MM.1S (cell line): ENCODE measurements around the gene UNC13B.

Experiments
- DNase-seq: peaks from one replicate; pipeline ENCODE4 v3.0.0-alpha.2; 2015
- H2AFZ ChIP-seq: fragments of 300-600 bp; sonication (generic); 2 replicates; pipeline ENCODE4 v1.6.0; 2016; ENCODE audit warnings: antibody characterized with exemption, low read length
- H3F3A ChIP-seq: fragments of 300-600 bp; sonication (generic); 2 replicates; pipeline ENCODE4 v1.6.1; 2016; ENCODE audit warnings: mild to moderate bottlenecking, antibody characterized with exemption, low read length, moderate library complexity, mixed read lengths; ENCODE audit not compliant: insufficient read depth
- H3K27ac ChIP-seq: fragments of 300-600 bp; sonication (generic); 2 replicates; pipeline ENCODE4 v1.5.1; 2016; ENCODE audit warnings: mild to moderate bottlenecking, low read length
- H3K27me3 ChIP-seq: fragments of 300-600 bp; sonication (generic); replicated peaks from 2 replicates; pipeline ENCODE4 v1.6.0; 2016; ENCODE audit warnings: low read length; ENCODE audit not compliant: insufficient read depth
- H3K36me3 ChIP-seq: fragments of 300-600 bp; sonication (generic); replicated peaks from 2 replicates; pipeline ENCODE4 v1.6.1; 2016; ENCODE audit warnings: mild to moderate bottlenecking, low read length, mixed read lengths; ENCODE audit not compliant: insufficient read depth
- H3K4me1 ChIP-seq: fragments of 300-600 bp; sonication (generic); 2 replicates; pipeline ENCODE4 v1.6.1; 2016; ENCODE audit warnings: low read length, mixed read lengths
- H3K4me2 ChIP-seq: fragments of 300-600 bp; sonication (generic); 2 replicates; pipeline ENCODE4 v1.6.0; 2016; ENCODE audit warnings: low read depth, low read length
- H3K4me3 ChIP-seq: fragments of 300-600 bp; sonication (generic); 2 replicates; pipeline ENCODE4 v1.5.1; 2016; ENCODE audit warnings: low read length, mixed read lengths
- H3K79me2 ChIP-seq: fragments of 300-600 bp; sonication (generic); 2 replicates; pipeline ENCODE4 v1.6.1; 2016; ENCODE audit warnings: mixed run types, low read length, mixed read lengths
- H3K9ac ChIP-seq: fragments of 300-600 bp; sonication (generic); 2 replicates; pipeline ENCODE4 v1.6.1; 2016; ENCODE audit warnings: low read length, mixed read lengths
- H3K9me2 ChIP-seq: fragments of 300-600 bp; sonication (generic); replicated peaks from 2 replicates; pipeline ENCODE4 v1.6.1; 2016; ENCODE audit warnings: mild to moderate bottlenecking, low read length, mixed read lengths; ENCODE audit not compliant: insufficient read depth
- H3K9me3 ChIP-seq: fragments of 300-600 bp; sonication (generic); replicated peaks from 2 replicates; pipeline ENCODE4 v1.6.1; 2016; ENCODE audit warnings: mild to moderate bottlenecking, low read length, mixed read lengths; ENCODE audit not compliant: insufficient read depth
- H4K20me1 ChIP-seq: fragments of 300-600 bp; sonication (generic); 2 replicates; pipeline ENCODE4 v1.6.1; 2016; ENCODE audit warnings: mild to moderate bottlenecking, low read length, moderate library complexity, mixed read lengths; ENCODE audit not compliant: insufficient read depth
- EZH2 ChIP-seq: fragments of 300-600 bp; sonication (generic); optimal IDR thresholded peaks from 2 replicates; pipeline ENCODE3; 2017; ENCODE audit warnings: low read depth, mild to moderate bottlenecking, antibody characterized with exemption, low read length, mixed read lengths
- EZH2phosphoT487 ChIP-seq: fragments of 300-600 bp; sonication (generic); IDR thresholded peaks from 2 replicates; pipeline ENCODE4 v1.6.1; 2018; ENCODE audit warnings: antibody characterized with exemption, low read length
- TF ChIP-seq, protein P1 (sequence below): fragments of 300-600 bp; sonication (generic); IDR thresholded peaks from 2 replicates; pipeline ENCODE4 v1.5.1; 2016; ENCODE audit warnings: antibody characterized with exemption, low read length, mixed read lengths

Gene UNC13B

DNA sequence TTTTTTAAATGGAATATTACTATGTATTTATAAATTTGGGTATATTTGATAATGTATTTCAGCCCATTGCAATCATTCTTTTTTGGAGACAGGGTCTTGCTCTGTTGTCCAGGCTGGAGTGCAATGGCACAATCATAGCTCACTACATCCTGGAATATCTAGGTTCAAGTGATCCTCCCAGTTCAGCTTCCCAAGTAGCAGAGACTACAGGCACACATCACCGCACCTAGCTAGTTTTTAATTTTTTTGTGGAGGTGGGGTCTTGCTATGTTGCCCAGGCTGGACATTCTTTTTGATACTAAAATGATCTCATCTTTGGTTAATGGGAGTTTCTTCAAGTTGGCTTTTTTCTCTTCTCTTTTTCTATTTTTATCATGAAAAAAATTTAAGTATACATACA is 91.3 kb downstream of the UNC13B start:
- no peaks in the 10 kb centered on the region for H3K9me2 ChIP-seq
- H3F3A ChIP-seq, result peaks cover 4% of the 10 kb centered on the region; the same call in 1 of the 2 replicates
- H3K4me2 ChIP-seq, result no peak overlapping the region
- H3K4me1 ChIP-seq, result peaks cover 6% of the 10 kb centered on the region; the same call in 1 of the 2 replicates
- H3K36me3 ChIP-seq, result no peaks in the 10 kb centered on the region
- TF ChIP-seq EZH2phosphoT487 (no peak), EZH2 (no peak)
- TF ChIP-seq, protein P1, sequence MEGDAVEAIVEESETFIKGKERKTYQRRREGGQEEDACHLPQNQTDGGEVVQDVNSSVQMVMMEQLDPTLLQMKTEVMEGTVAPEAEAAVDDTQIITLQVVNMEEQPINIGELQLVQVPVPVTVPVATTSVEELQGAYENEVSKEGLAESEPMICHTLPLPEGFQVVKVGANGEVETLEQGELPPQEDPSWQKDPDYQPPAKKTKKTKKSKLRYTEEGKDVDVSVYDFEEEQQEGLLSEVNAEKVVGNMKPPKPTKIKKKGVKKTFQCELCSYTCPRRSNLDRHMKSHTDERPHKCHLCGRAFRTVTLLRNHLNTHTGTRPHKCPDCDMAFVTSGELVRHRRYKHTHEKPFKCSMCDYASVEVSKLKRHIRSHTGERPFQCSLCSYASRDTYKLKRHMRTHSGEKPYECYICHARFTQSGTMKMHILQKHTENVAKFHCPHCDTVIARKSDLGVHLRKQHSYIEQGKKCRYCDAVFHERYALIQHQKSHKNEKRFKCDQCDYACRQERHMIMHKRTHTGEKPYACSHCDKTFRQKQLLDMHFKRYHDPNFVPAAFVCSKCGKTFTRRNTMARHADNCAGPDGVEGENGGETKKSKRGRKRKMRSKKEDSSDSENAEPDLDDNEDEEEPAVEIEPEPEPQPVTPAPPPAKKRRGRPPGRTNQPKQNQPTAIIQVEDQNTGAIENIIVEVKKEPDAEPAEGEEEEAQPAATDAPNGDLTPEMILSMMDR, result no peak
- no peak for DNase-seq
- H3K79me2 ChIP-seq, result no peaks in the 10 kb centered on the region
- no peak overlapping the region for H3K27ac ChIP-seq
- H2AFZ ChIP-seq, result no peak overlapping the region
- no peaks in the 10 kb centered on the region for H4K20me1 ChIP-seq
- no peak overlapping the region for H3K9ac ChIP-seq
- H3K27me3 ChIP-seq, result no peaks in the 10 kb centered on the region
- H3K9me3 ChIP-seq, result no peaks in the 10 kb centered on the region
- H3K4me3 ChIP-seq, result no peak overlapping the region

DNA sequence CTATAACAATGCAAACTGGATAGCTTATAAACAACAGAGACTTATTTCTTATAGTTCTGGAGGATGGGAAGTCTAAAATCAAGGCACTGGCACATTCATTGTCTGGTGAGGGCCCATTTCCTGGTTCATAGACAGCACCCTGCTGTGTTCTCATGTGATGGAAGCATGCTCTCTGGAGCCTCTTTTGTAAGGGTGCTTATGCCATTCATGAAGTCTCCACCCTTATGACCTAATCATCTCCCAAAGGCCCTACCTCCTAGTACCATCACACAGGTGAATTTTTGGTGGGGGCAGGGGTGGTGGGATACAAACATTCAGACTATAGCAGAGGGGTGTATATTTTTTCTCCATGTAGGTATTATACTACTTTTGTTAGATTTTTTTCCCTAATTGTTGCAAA is 92.4 kb downstream of the UNC13B start:
- Histone ChIP-seq H3F3A (peaks cover 11% of the 10 kb centered on the region), H3K4me1 (peaks cover 14% of the 10 kb centered on the region), H3K36me3 (no peaks in the 10 kb centered on the region), H3K79me2 (no peaks in the 10 kb centered on the region), H3K9ac (no peak overlapping the region), H4K20me1 (no peaks in the 10 kb centered on the region), H2AFZ (no peak overlapping the region), H3K9me3 (no peaks in the 10 kb centered on the region), H3K4me3 (no peak overlapping the region), H3K9me2 (no peaks in the 10 kb centered on the region), H3K27ac (no peak overlapping the region), H3K27me3 (no peaks in the 10 kb centered on the region), H3K4me2 (no peak overlapping the region)
- DNase-seq, result no peak
- TF ChIP-seq, protein P1, result no peak
- TF ChIP-seq EZH2phosphoT487, result no peak
- no peak for TF ChIP-seq EZH2

DNA sequence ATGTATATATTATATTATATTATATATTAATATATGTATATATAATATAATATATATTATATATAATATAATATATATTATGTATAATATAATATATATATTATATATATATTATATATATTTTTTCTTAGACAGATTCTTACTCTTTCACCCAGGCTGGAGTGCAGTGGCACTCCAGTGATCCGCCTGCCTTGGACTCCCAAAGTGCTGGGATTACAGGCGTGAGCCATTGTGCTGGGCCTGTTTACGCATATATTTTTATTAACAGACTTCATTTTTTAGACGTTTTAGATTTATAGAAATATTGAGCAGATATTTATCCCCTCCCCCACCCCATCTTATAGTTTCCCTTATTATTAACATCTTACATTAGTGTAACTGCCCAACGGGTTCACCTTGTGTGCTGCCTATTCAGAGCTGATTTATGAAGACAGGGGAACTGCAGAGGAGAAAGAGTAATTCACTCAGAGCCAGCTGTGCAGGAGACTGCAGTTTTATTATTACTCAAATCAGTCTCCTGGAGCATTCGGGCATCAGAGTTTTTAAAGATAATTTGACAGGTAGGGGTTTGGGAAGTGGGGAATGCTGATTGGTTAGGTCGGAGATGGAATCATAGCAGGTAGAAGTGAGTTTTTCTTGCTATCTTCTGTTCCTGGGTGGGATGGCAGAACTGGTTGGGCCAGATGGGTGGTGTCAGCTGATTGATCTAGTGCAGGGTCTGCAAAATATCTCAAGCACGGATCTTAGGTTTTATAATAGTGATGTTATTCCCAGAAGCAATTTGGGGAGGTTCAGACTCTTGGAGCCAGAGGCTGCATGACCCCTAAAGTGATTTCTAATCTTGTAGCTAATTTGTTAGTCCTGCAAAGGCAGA is 93.4 kb downstream of the UNC13B start:
- H3K9ac ChIP-seq, result no peak overlapping the region
- peaks cover 11% of the 10 kb centered on the region for H3F3A ChIP-seq
- no peak overlapping the region for H3K4me3 ChIP-seq
- H3K36me3 ChIP-seq, result no peaks in the 10 kb centered on the region
- no peak overlapping the region for H3K4me2 ChIP-seq
- DNase-seq, result no peak
- H4K20me1 ChIP-seq, result no peaks in the 10 kb centered on the region
- H3K4me1 ChIP-seq, result peaks cover 16% of the 10 kb centered on the region
- H3K27ac ChIP-seq, result no peak overlapping the region
- no peaks in the 10 kb centered on the region for H3K79me2 ChIP-seq
- H3K9me2 ChIP-seq, result no peaks in the 10 kb centered on the region
- no peak overlapping the region for H2AFZ ChIP-seq
- no peak for TF ChIP-seq EZH2phosphoT487
- TF ChIP-seq, protein P1, result no peak
- no peak for TF ChIP-seq EZH2
- H3K9me3 ChIP-seq, result no peaks in the 10 kb centered on the region
- H3K27me3 ChIP-seq, result no peaks in the 10 kb centered on the region
